NCI-H1417 treated with DMSO at 0.1 percent for 48 hours (cell line): ENCODE measurements around the gene MIP.
"Not testable (repeated sequence)": the region's sequence is repeated elsewhere in the genome, so short reads cannot be mapped to it uniquely, and the experiment has no call there.

Experiments used
- DNase-seq: peaks from one replicate; lab custom pipeline; 2025; lab: John Stamatoyannopoulos, UW

The MIP gene

DNA sequence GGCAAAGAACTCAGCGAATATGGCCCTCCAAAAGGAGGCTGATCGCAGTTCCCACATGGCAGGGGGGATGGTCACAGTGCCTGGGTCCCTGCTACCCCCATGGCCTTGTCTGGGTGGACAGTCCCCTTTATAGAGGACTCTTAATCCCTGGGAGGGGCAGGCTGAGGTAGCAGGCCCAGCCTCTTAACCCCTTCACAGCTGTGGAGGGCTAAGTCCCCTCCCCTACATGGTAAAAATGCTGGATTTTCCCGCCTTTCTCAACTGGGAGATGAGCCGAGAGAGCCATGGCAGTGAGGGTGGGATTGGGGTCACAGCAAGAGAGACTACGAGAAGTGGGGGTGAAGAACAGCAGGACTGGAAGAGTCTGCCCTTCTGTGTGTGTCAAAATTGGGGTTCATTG is at the start of gene MIP:
Gene MIP (minus strand): TSS at position 101 of the 400 bp plus-strand sequence. CDS start 44 bp downstream, at position 57.
- DNase-seq = no peak

- not testable (repeated sequence) for DNase-seq
These were observed 45.4 kb upstream of the MIP start for GRCh38 chr12:56499879-56500278.

- not testable (repeated sequence) for DNase-seq
These were observed 45.0 kb upstream of the MIP start for GRCh38 chr12:56499452-56499851.

DNA sequence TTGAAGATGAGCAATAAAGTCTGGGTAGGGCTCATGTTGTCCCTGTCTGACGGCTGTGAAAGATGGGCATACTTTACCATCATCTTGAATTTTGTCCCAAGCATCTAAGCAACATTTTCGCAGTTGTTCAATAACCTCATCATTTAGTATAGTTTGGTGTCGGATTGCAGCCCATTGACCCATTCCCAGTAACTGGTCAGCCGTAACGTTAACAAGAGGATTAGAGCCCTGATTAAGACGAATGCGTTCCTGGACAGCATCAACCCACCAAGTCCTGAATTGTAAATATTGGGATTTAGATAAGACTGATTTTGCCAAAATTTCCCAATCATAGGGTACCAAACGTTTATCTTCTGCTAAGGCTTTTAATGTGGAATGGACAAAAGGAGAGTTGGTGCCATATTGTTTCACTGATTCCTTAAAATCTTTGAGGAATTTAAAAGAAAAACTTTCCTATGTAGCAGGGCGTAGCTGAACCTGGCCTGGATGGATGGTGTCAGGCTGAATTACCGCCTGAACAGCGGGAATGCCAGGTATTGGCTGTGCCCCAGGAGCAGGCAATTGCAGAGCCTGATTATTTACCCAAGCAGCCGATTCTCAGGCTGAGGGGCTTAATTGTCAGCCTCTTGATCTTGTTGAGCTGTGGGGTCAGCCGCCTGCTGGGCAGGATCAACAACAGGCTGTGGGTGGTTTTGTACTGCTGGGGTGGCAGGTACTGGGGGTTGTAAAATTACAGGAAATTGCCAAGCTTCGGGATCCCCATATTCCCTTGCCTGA is 43.9 kb upstream of the MIP start:
- DNase-seq = peak; percentile 65

- not testable (repeated sequence) for DNase-seq
These were observed 42.2 kb upstream of the MIP start for GRCh38 chr12:56496704-56497103.

DNA sequence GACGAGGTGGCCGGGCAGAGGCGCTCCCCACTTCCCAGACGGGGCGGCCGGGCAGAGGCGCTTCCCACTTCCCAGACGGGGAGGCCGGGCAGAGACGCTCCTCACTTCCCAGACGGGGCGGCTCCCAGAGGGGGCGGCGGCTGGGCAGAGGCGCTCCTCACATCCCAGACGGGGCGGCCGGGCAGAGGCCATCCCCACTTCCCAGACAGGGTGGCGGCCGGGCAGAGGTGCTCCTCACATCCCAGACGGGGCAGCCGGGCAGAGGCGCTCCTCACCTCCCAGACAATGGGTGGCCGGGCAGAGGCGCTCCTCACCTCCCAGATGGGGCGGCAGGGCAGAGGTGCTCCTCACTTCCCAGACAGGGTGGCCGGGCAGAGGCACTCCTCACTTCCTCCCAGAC is 40.0 kb upstream of the MIP start:
- DNase-seq = not testable (repeated sequence)

DNA sequence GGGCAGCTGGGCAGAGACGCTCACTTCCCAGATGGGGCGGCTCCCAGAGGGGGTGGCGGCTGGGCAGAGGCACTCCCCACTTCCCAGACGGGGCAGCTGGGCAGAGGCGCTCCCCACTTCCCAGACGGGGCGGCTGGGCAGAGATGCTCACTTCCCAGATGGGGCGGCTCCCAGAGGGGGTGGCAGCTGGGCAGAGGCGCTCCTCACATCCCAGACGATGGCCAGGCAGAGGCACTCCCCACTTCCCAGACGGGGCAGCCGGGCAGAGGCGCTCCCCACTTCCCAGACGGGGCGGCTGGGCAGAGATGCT is 39.6 kb upstream of the MIP start:
- not testable (repeated sequence) for DNase-seq

- not testable (repeated sequence) for DNase-seq
These were observed 39.1 kb upstream of the MIP start for GRCh38 chr12:56493409-56494105.

DNA sequence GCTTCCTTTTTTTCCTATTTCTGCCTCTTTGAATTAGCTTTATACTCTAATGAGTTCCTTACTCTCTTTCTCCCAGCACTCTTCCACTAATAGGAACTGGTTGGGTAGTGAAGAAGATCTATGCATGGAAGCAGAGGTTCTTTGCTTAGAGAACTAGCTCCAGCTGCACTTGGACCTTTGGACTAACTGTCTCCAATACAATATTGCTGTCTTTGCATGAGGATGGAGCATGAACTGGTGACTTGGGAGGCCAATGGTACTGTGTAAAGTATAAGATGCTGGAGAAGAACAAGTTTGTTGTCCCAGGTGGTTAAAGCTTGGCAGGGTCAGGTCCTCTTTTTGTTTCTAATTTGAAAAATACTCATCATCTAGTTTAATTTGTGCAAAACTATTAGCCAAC is 35.9 kb upstream of the MIP start:
- DNase-seq = no peak

DNA sequence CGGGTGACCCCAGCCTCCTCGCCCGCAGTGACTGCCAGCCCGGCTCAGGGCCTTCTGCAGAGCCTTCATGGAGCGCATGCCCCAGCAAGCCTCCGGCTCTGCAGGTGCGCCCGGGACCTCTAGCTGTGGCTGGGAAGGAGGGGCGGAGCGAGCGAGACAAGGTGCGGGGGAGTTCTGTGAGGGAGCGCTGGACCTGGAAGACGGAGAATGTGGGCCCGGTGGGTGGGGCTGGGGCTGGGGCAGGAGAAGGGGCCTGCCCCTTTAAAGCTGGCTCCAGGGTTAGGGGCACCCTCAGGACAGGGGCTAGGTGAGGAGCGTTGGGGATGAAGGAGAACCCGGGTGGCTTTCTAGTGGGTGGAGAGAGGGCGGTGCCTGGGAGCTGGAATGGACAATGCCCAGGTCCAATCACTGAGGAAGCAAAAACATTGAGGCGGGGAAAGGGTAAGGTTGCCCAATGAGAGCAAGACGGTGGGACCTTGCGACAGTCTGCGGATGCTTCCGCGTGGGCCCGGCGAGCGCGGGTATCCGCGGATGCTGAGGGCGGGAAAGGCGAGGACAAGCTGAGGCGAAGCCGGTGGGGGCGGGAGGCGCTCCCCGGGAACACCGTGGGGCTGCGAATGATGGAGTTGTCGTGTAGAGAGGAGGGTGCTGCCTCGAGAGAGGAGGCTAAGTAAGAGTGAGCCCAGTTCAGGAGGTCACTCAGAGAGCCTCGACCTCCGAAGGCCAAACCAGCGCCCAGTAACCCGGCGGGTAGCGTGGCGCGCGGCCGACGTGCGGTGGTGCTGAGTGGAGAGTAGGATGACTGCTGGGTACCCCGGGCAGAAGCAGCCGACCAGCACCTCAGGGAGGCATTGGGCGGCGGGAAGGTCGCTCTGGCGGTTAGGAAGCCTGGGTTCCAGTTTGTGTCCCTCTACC is 33.8 kb upstream of the MIP start, which contains the start of gene GLS2:
Gene GLS2 (minus strand): TSS at position 121 of the 915 bp plus-strand sequence. CDS start 43 bp downstream, at position 78.
- DNase-seq = peak; percentile 89

DNA sequence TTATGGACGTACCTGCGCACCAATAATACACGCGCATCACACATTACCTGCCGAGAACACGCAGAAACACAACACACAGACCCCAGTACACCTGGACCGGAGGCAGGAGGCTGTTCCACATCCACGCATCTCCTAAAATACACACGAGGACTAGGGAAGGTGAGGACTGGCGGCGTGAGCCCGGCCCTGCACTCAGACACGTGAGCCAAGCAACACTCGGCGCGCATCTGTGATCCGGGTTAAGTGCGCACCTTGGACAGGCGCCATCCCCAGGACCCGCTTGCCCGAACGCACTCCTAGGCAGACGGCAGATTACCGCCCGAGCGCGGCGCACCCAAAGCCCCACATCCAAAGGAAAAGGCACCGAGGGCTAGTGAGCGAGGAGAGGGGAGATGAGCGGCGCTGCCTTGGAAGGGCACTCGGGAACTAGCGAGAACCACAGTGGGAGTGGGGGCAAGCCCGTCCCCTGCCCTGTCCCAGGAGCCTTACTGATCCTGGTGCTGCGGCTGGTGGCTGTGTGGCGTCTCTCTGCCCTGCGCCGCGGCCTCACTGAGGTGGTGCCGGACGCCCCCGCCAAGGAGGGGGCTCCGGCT is 33.1 kb upstream of the MIP start:
- DNase-seq = no peak

DNA sequence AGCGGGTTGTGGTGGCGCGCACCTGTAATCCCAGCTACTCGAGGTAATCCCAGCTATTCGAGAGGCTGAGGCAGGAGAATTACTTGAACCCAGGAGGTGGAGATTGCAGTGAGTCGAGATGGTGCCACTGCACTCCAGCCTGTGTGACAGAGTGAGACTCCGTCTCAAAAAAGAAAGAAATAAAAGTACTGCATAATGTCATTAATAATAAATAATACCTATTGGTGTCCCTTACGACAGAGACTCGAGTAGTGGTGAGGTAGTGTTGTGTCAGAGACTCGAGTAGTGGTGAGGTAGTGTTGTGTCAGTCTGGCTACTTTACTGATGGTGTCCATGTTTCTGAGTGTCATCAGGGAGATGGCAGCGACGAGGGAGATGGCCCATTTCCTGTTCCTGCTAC is 32.2 kb upstream of the MIP start:
- DNase-seq = no peak

GRCh38 chr12:56484566-56484965 is 30.1 kb upstream of the MIP start:
- no peak for DNase-seq

DNA sequence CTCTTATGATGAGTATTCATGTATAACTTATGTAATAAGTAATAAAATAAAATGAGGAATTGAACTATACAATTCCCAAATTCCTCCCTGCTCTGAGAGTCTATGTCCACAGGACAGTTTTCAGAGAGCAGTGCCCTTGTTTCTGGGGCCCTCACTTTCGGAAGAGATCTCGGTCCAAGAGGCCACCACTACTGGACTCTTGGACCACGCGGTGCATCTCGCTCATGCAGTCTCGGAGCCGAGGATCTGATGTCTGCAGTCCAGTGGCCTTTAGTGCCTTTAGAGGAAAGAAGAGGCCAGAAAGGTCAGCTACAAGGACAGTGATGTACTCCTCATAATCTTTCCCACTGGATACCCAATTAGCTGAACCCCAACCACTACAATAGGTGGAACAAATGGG is 25.2 kb upstream of the MIP start:
- DNase-seq = no peak

GRCh38 chr12:56477521-56478225 is 23.2 kb upstream of the MIP start:
- DNase-seq = no peak

DNA sequence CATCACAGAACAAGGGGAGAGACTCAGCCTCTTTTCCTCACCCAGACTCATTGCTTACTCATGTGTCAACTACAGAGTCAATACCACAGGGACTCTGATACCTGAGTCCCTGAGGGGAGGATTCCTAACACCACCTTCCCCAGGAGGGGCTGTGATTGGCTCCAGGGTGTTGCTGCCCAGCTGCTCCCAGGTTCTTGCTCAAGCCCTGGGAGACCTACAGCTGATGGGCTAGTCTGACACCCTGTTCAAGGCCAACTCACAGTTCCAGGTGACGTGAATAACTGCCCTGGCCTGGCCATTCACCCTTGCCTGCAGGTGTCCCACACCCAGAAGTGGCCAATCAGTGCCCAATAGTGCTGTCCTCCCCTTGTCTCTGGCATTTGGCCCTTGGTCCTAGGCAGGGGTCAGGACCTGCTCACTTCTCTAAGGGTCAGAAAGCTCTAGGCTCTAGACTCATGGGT is 22.5 kb upstream of the MIP start:
- DNase-seq = no peak

DNA sequence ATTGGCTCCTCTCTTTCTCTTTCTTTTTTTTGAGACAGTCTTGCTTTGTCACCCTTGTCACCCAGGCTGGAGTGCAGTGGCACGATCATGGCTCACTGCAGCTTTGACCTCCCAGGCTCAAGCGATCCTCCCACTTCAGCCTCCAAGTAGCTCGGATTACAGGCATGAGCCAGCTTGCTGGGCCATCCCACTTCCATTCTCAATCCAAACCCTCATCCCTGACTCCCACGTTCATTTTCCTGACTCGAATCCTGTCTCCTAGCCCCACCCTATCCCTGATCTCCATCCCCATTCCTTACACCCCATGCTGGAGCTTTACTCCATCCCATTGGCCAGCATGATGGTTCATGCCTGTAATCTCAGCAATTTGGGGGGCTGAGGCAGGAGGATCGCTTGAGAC is 21.7 kb upstream of the MIP start:
- DNase-seq = no peak

DNA sequence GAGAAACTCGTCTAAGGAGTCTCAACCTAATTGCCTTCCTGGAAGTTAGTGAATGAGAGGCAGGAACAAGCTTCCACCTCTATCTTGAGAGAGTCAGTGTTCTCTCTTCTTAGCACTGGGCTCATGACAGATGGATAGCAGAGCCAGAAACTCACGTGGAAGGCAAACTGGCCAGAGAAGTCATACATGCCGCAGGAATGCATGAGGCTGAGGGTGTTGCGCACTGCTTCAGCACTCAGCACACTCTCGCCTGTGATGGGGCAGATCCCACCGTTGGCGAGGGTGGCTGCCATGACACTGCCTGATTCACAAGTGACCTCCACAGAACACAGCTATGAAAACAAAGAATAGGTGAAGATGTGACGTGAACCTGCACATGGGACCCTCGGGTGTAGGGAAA is 19.9 kb upstream of the MIP start:
- DNase-seq = no peak

DNA sequence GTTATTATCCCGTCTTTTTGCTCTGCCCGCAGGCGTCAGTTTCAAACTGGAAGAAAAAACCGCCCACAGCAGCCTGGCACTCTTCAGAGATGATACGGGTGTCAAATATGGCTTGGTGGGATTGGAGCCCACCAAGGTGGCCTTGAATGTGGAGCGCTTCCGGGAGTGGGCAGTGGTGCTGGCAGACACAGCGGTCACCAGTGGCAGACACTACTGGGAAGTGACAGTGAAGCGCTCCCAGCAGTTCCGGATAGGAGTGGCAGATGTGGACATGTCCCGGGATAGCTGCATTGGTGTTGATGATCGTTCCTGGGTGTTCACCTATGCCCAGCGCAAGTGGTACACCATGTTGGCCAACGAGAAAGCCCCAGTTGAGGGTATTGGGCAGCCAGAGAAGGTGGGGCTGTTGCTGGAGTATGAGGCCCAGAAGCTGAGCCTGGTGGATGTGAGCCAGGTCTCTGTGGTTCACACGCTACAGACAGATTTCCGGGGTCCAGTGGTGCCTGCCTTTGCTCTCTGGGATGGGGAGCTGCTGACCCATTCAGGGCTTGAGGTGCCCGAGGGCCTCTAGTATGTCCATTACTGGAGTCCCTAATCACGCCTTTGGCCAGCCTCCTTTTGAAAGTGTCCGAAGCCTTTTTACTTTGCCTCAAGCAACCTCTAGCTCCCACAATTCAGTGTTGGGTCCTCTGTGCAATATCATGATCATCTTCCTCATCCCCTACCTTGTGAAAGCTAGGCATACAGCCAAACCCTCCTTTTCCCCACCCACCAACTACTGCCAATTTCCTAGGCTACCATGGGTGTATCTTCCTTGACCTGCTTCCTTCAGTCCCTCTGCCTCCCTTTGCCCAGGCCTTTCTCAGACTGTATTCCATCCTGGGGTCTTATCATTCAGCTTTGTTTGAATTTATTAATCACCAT is 14.8 kb upstream of the MIP start:
- no peak for DNase-seq
